Measurements from ENCODE around the gene GJB5. TPM values are rescaled to one million over a fixed set of nuclear protein-coding genes. Genes with fewer than 3 reads are reported as not detected.

GJB5 gene
- total and polyA plus RNA-seq, 9 of the 15 experiments (the other 6 are each of a cell fraction or from before 2014, with no cell fraction given): 0.04 TPM; not detected in 8

GRCh38 chr1:34755961-34756360, 1.1 kb downstream of the GJB5 start:
- BruUV-seq (replicated peaks): no TSS peak
- ChIA-PET POLR2A (interaction anchor here (0.8 to 1.0 kb wide), 2 partner anchors 15 to 21 kb away, joined by 3 read pairs; no protein-coding TSS in a partner anchor), CTCF (ENCODE audit: low intra/inter-chr PET ratio) (no interaction called here)
- FAIRE-seq (no peak), ATAC-seq (no peak), DNase-seq (ENCODE audit: extremely low read depth in 1 of 4, low spot score in 3 of 4) (no peak)
- H3K79me2 ChIP-seq (ENCODE audit: control insufficient read depth, insufficient read depth, low read length): no peaks in the 10 kb centered on the region
- no peaks in the 10 kb centered on the region for H3K9me1 ChIP-seq (ENCODE audit: control insufficient read depth, insufficient read depth, low read length)
- no peaks in the 10 kb centered on the region for H3K36me3 ChIP-seq (ENCODE audit: control insufficient read depth, insufficient read depth, low read length)
- no peak overlapping the region for H3K4me2 ChIP-seq (ENCODE audit: insufficient read depth, low read length)
- TF ChIP-seq DDX20 (tag; IDR thresholded peaks at IDR 0.05; ENCODE audit: low read depth) (no peak), ILF3 (IDR thresholded peaks at IDR 0.05; ENCODE audit: borderline replicate concordance) (no peak), CGGBP1 (CRISPR knock-in tag; IDR thresholded peaks at IDR 0.05) (no peak), ZNF785 (CRISPR knock-in tag; IDR thresholded peaks at IDR 0.05) (no peak), ZNF79 (CRISPR knock-in tag; IDR thresholded peaks at IDR 0.05; ENCODE audit: low read depth) (no peak), KLF10 (CRISPR knock-in tag; IDR thresholded peaks at IDR 0.05) (no peak), THRB (CRISPR knock-in tag; conservative IDR thresholded peaks at IDR 0.05) (no peak), CCAR2 (IDR thresholded peaks at IDR 0.05; ENCODE audit: low read depth, low read length) (no peak), HMG20A (CRISPR knock-in tag; conservative IDR thresholded peaks at IDR 0.05) (no peak), NFXL1 (CRISPR knock-in tag; IDR thresholded peaks at IDR 0.05) (no peak), ZNF224 (CRISPR knock-in tag; IDR thresholded peaks at IDR 0.05) (no peak), EGR1 (conservative IDR thresholded peaks at IDR 0.05) (no peak)
- TF ChIP-seq, protein P1, sequence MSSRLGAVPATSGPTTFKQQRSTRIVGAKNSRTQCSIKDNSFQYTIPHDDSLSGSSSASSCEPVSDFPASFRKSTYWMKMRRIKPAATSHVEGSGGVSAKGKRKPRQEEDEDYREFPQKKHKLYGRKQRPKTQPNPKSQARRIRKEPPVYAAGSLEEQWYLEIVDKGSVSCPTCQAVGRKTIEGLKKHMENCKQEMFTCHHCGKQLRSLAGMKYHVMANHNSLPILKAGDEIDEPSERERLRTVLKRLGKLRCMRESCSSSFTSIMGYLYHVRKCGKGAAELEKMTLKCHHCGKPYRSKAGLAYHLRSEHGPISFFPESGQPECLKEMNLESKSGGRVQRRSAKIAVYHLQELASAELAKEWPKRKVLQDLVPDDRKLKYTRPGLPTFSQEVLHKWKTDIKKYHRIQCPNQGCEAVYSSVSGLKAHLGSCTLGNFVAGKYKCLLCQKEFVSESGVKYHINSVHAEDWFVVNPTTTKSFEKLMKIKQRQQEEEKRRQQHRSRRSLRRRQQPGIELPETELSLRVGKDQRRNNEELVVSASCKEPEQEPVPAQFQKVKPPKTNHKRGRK (tag; IDR thresholded peaks at IDR 0.05): no peak
- H3K27me3 ChIP-seq (ENCODE audit: control insufficient read depth in 2 of 2, insufficient read depth in 2 of 2, low read length in 2 of 2): peaks cover 33 to 59% of the 10 kb centered on the region in 2 experiments; a peak in 4 of 5 replicates
- no peak overlapping the region for H2AFZ ChIP-seq (ENCODE audit: low read depth, low read length)
- H4K20me1 ChIP-seq (replicated peaks; ENCODE audit: control insufficient read depth, insufficient read depth, low read length): no peaks in the 10 kb centered on the region; the same call in 1 of the 2 replicates
- intact Hi-C loops (cut with micrococcal nuclease) (no loop called here), in situ Hi-C loops (cut with MboI) (no loop called here)
- H3K27ac ChIP-seq (ENCODE audit: extremely low read depth, low read depth, low read length): no peak overlapping the region
- no peak overlapping the region for H3K9ac ChIP-seq (ENCODE audit: insufficient read depth in 1 of 2, low read depth in 2 of 2, low read length in 2 of 2)
- no peaks in the 10 kb centered on the region for H3K9me3 ChIP-seq (replicated peaks; ENCODE audit: control insufficient read depth, insufficient read depth, low read depth, low read length)
- 17% methylated on average over 6 of the region's 6 CpGs for WGBS (ENCODE audit: insufficient coverage, low coverage, missing lambda C conversion rate)
- H3K4me1 ChIP-seq (replicated peaks in 1 of 2; ENCODE audit: control insufficient read depth in 2 of 2, insufficient read depth in 2 of 2, low read length in 2 of 2): no peaks in the 10 kb centered on the region
- H3K4me3 ChIP-seq: no peak overlapping the region

Data from K562 (cell line).